DND-41 (cell line): Measurements from ENCODE around the gene CNOT1.

Experiments
- CTCF ChIP-seq: IDR thresholded peaks from 2 replicates; pipeline ENCODE4 v1.5.1; 2012; ENCODE audit warnings: borderline replicate concordance, low read length, moderate library complexity, mild to moderate bottlenecking; ENCODE audit not compliant: poor library complexity, severe bottlenecking; ENCODE audit errors: extremely low read depth
- EZH2 ChIP-seq: IDR thresholded peaks from 3 replicates; pipeline ENCODE4 v1.6.1; 2012; ENCODE audit warnings: borderline replicate concordance, low read depth, mild to moderate bottlenecking, moderate library complexity, low read length, inconsistent platforms; ENCODE audit not compliant: severe bottlenecking

GRCh38 chr16:58506241-58507194, 123.1 kb downstream of the CNOT1 start:
- TF ChIP-seq EZH2 (no peak), CTCF (no peak)
